ENCODE results near the gene AGGF1.

AGGF1 gene

DNA sequence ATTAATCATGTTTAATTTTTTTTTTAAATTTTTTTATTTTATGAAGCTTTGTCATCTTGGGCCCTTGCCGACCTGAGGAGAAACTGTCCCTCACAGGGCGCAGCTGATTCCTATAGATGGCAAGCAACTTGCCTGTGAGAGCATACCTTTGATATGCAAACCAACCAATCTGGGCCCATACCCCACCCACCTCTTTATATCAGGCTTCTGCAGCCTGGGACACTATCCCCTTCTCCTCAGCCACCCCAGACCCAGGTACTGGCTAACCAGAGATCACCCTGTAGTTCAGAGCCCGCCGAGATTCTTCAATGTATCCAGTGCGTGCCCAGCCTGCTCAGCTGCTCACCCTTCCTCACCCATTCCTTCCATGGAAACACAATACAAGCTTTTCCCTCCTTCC, 18.7 kb upstream of the AGGF1 start:
- in situ Hi-C loops (cut with HindIII; ENCODE audit: low sequenced_read_pairs): no loop called here
- H3K4me3 ChIP-seq (ENCODE audit: low read depth, low read length): no peak overlapping the region
- DNase-seq (ENCODE audit: low read depth, low spot score): no peak
- TF ChIP-seq, protein P1, sequence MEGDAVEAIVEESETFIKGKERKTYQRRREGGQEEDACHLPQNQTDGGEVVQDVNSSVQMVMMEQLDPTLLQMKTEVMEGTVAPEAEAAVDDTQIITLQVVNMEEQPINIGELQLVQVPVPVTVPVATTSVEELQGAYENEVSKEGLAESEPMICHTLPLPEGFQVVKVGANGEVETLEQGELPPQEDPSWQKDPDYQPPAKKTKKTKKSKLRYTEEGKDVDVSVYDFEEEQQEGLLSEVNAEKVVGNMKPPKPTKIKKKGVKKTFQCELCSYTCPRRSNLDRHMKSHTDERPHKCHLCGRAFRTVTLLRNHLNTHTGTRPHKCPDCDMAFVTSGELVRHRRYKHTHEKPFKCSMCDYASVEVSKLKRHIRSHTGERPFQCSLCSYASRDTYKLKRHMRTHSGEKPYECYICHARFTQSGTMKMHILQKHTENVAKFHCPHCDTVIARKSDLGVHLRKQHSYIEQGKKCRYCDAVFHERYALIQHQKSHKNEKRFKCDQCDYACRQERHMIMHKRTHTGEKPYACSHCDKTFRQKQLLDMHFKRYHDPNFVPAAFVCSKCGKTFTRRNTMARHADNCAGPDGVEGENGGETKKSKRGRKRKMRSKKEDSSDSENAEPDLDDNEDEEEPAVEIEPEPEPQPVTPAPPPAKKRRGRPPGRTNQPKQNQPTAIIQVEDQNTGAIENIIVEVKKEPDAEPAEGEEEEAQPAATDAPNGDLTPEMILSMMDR (IDR thresholded peaks at IDR 0.05; ENCODE audit: low read depth, low read length): no peak

DNA sequence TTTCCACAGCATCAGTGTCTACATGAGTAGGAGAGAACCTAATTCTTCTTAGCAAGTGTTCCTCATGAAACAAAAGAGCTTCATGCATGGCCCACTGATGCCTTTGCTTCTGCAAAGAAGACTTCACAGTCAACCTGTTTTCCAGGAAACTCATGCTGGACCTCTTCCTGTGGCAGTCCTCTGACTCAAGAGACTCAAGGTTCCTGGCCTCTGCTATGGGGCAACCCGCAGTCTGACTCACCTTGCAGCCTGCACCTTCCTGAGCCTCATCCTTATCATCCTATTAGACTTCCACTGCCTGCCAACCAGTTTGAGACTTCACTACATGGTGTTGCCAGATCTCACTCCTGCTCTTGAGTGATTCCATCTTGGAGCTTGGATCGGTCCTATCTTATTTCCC, 17.6 kb upstream of the AGGF1 start:
- DNase-seq (ENCODE audit: low read depth, low spot score): no peak
- in situ Hi-C loops (cut with HindIII; ENCODE audit: low sequenced_read_pairs): no loop called here
- TF ChIP-seq, protein P1 (IDR thresholded peaks at IDR 0.05; ENCODE audit: low read depth, low read length): no peak

DNA sequence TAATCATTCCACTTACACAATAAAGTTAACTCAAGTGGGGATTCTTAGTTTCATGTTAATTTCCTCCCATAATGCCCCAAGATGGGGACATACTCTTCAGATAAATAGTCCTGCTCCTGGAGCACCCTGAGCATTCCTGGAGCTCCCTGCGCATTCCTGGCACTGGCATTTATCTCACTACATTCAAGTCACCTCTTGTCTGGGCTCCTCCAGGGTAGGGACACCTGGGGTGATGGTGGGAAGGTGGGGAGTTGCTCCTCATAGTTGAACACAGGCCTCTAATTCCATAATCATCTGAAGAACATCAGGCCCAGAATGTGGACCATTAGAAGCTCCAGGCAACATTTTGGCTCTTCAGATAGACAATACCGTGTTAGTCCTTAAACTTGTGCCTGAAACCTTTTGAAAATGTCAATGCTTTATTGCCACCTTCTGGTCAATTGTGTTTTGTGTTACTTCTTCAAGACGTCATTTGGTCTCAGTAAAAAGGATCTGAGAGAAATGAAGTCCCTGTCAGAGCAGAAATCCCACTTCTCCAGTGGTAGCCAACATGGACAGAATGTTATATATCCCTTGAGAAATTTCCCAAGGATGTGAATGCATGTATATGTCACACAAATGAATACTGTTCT, 14.2 kb upstream of the AGGF1 start:
- in situ Hi-C loops (cut with HindIII; ENCODE audit: low sequenced_read_pairs): no loop called here
- no peak overlapping the region for H3K4me3 ChIP-seq (ENCODE audit: low read depth, low read length)
- DNase-seq (ENCODE audit: low read depth, low spot score): peak; percentile 84
- TF ChIP-seq, protein P1 (IDR thresholded peaks at IDR 0.05; ENCODE audit: low read depth, low read length): peak; percentile 47

More for the DNA sequence above, 17.6 kb upstream of the AGGF1 start:
- no peak overlapping the region for H3K4me3 ChIP-seq (ENCODE audit: low read depth, low read length)

DNA sequence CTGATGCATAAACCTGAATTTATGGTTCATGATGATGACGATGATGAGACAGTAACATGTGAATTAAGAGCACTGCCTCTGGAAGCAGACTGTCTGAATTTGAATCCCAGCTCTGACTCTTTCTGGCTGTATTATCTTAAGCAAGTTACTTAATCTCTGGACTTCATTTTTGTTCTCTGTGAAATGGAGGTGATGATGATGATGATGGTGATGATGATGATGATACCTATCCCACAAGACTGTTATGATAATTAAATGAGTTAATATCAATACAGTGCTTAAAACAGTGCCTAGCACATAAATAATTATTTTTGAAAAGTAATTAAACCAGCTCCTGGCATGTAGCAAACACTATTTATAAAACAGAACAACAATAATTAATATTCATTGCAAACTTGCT, 13.2 kb upstream of the AGGF1 start:
- in situ Hi-C loops (cut with HindIII; ENCODE audit: low sequenced_read_pairs): no loop called here
- DNase-seq (ENCODE audit: low read depth, low spot score): no peak
- TF ChIP-seq, protein P1 (IDR thresholded peaks at IDR 0.05; ENCODE audit: low read depth, low read length): no peak
- no peak overlapping the region for H3K4me3 ChIP-seq (ENCODE audit: low read depth, low read length)

DNA sequence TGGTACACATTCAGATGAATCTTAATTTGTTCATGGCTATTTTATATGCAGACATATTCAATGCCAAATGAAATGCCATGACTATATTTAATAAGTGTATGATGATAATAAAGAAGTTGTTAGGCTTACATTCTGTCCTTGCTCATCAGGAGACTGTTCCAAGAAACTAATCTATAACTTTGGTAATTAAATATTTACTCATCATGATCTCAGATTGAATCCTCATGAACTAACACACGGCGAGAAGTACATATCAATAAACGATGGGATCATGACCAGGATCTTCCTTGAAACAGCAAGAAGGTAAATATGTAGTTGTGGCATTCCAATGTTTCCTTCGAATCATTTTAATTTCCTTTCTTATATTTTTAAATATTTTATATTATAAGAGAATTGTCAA, 12.5 kb upstream of the AGGF1 start:
- no peak for DNase-seq (ENCODE audit: low read depth, low spot score)
- TF ChIP-seq, protein P1 (IDR thresholded peaks at IDR 0.05; ENCODE audit: low read depth, low read length): no peak
- no peak overlapping the region for H3K4me3 ChIP-seq (ENCODE audit: low read depth, low read length)
- in situ Hi-C loops (cut with HindIII; ENCODE audit: low sequenced_read_pairs): no loop called here

DNA sequence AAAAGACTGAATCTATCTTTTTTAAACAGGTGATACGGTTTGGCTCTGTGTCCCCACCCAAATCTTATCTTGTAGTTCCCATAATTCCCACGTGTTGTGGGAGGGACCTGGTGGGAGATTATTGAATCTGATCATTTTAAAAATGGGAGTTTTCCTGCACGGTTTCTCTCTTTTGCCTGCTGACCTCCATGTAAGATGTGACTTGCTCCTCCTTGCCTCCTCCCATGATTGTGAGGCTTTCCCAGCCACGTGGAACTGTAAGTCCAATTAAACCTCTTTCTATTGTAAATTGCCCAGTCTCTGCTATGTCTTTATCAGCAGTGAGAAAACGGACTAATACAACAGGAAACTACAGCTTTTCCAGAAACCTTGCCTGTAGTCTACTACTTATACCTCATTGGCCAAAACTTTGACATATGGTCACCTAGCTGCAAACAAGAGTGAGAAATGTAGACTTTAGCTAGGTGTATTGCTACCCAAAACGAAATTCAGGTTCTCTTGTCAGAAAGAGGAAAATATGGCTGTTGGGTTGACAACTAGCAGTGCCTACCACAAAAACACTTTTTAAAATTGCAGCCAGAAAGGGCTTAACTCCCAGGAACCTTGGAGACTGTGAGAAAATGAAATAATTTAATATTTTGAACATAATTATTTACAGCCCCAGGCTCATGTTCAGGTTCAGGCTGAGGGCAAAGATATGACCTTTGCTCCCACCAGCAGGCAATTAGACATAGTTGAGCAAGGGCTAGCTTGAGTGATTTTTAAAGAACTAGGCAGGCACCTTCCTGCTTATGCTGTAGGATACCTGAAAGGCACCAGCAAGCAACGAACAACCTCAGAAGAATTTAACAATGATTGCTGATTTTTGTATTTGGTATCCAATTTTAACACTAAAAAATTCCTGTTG, 7.4 kb upstream of the AGGF1 start:
- TF ChIP-seq, protein P1 (IDR thresholded peaks at IDR 0.05; ENCODE audit: low read depth, low read length): no peak
- DNase-seq (ENCODE audit: low read depth, low spot score): no peak
- H3K4me3 ChIP-seq (ENCODE audit: low read depth, low read length): no peak overlapping the region
- in situ Hi-C loops (cut with HindIII; ENCODE audit: low sequenced_read_pairs): no loop called here
